Measurements from ENCODE around the gene CYB561D2. TPM values are rescaled to one million over a fixed set of nuclear protein-coding genes. Genes with fewer than 3 reads are reported as not detected.

CYB561D2 gene
- total and polyA plus RNA-seq, 11 donors = 4.9 to 18.6 (median 7.8) TPM

GRCh38 chr3:50314816-50315215, 35.8 kb upstream of the CYB561D2 start:
- 86 to 98% (median 97%) methylated on average over 4 of the region's 4 CpGs for WGBS, 4 donors
- Histone ChIP-seq H3K9me3 (no peaks in the 10 kb centered on the region), H3K27ac (no peak overlapping the region), H3K36me3 (peaks cover 0 to 56% (median 42%) of the 10 kb centered on the region in 9 donors), H3K4me1 (peaks cover 5 to 38% (median 30%) of the 10 kb centered on the region in 12 donors), H3K27me3 (no peaks in the 10 kb centered on the region), H3K4me3 (no peak overlapping the region)
- ATAC-seq = peak in 3 of 4 donors; percentile 11 to 25 (median 23)
- intact Hi-C loops (cut with DNase I) = no loop called here
- peak in 2 of 5 donors; percentile 18 to 21 for DNase-seq
- TF ChIP-seq POLR2A (IDR thresholded peaks at IDR 0.05) = no peak

- peak overlapping the region in 11 of 12 donors; percentile 5 to 99 (median 39) for H3K27ac ChIP-seq
- no peaks in the 10 kb centered on the region for H3K27me3 ChIP-seq
- DNase-seq = peak in 1 of 5 donors; percentile 52
- ATAC-seq = peak in 1 of 4 donors; percentile 7
- intact Hi-C loops (cut with DNase I) = no loop called here
- peaks cover 5 to 46% (median 40%) of the 10 kb centered on the region in 12 donors for H3K4me1 ChIP-seq
- H3K36me3 ChIP-seq = peaks cover 0 to 59% (median 45%) of the 10 kb centered on the region in 9 donors
- H3K9me3 ChIP-seq = no peaks in the 10 kb centered on the region
- TF ChIP-seq CTCF (IDR thresholded peaks at IDR 0.05) (no peak), POLR2A (IDR thresholded peaks at IDR 0.05) (no peak)
- peak overlapping the region in 2 of 12 donors; percentile 70 to 86 for H3K4me3 ChIP-seq
- WGBS, 4 donors = 64 to 75% (median 73%) methylated on average over 8 to 9 of the region's 9 CpGs
Measured at GRCh38 chr3:50316657-50317242, 33.9 kb upstream of the CYB561D2 start.

GRCh38 chr3:50317300-50317699, 33.4 kb upstream of the CYB561D2 start:
- peak overlapping the region in 11 of 12 donors; percentile 12 to 99 (median 39) for H3K27ac ChIP-seq
- WGBS, 4 donors = 39 to 59% (median 58%) methylated on average over 4 to 6 of the region's 6 CpGs
- H3K27me3 ChIP-seq = no peaks in the 10 kb centered on the region
- peaks cover 0 to 59% (median 45%) of the 10 kb centered on the region in 9 donors for H3K36me3 ChIP-seq
- TF ChIP-seq POLR2A (IDR thresholded peaks at IDR 0.05) (no peak), CTCF (IDR thresholded peaks at IDR 0.05) (no peak)
- no peak for ATAC-seq
- peak overlapping the region in 5 of 12 donors; percentile 70 to 97 (median 88) for H3K4me3 ChIP-seq
- intact Hi-C loops (cut with DNase I) = no loop called here
- peaks cover 5 to 52% (median 43%) of the 10 kb centered on the region in 12 donors for H3K4me1 ChIP-seq
- DNase-seq = peak in 4 of 5 donors; percentile 14 to 63 (median 34)
- no peaks in the 10 kb centered on the region for H3K9me3 ChIP-seq

GRCh38 chr3:50318163-50318562, 32.5 kb upstream of the CYB561D2 start:
- no peaks in the 10 kb centered on the region for H3K27me3 ChIP-seq
- peak overlapping the region in 10 of 12 donors; percentile 7 to 99 (median 64) for H3K27ac ChIP-seq
- H3K4me3 ChIP-seq = peak overlapping the region in 8 of 12 donors; percentile 70 to 97 (median 90)
- DNase-seq = peak in 1 of 5 donors; percentile 24
- no peak for ATAC-seq
- peaks cover 0 to 59% (median 45%) of the 10 kb centered on the region in 9 donors for H3K36me3 ChIP-seq
- peaks cover 5 to 60% (median 50%) of the 10 kb centered on the region in 12 donors for H3K4me1 ChIP-seq
- intact Hi-C loops (cut with DNase I) = loop anchor here in 1 of 10 donors (2.0 kb wide), 1 partner anchor 13 kb away; no protein-coding TSS in a partner anchor
- 76 to 88% (median 84%) methylated on average over 10 to 11 of the region's 11 CpGs for WGBS, 4 donors
- no peak for TF ChIP-seq CTCF (IDR thresholded peaks at IDR 0.05)
- TF ChIP-seq POLR2A (IDR thresholded peaks at IDR 0.05) = no peak
- no peaks in the 10 kb centered on the region for H3K9me3 ChIP-seq
